Heart left ventricle (tissue), 16 donors: ENCODE results near the gene ARV1. TPM values are rescaled to one million over a fixed set of nuclear protein-coding genes. Genes with fewer than 3 reads are reported as not detected.

Source experiments
- ATAC-seq, 4 donors: fragments of 200-7000 bp; cut with Tn5 transposase; one replicate each; pipeline ENCODE4 v1.9.1; 2020 to 2022; ENCODE audit warnings: moderate library complexity in 4 of 4, mild to moderate bottlenecking in 3 of 4, moderate number of reproducible peaks in 1 of 4
- DNase-seq, 5 donors: peaks; one replicate each; pipeline ENCODE4 v3.0.0-alpha.2; 2020
- H3K27ac ChIP-seq, 12 donors: fragments of 200-600 bp; sonication (generic) in 4 of 12; one replicate each; pipeline versions ENCODE4 v1.5.0 to v1.8.0; 2016 to 2022; ENCODE audit warnings: mild to moderate bottlenecking in 2 of 12
- H3K27me3 ChIP-seq, 9 donors: fragments of 200-600 bp; sonication (generic) in 2 of 9; one replicate each; pipeline versions ENCODE4 v1.5.1 to v1.8.0; 2016 to 2022; ENCODE audit warnings: mild to moderate bottlenecking in 3 of 9
- H3K36me3 ChIP-seq, 9 donors: fragments of 200-600 bp; sonication (generic) in 2 of 9; one replicate each; pipeline versions ENCODE4 v1.5.0 to v1.8.0; 2018 to 2022; ENCODE audit warnings: mild to moderate bottlenecking in 2 of 9
- H3K4me1 ChIP-seq, 12 donors: fragments of 200-600 bp; sonication (generic) in 4 of 12; one replicate each; pipeline versions ENCODE4 v1.5.0 to v1.8.0; 2016 to 2022; ENCODE audit warnings: mild to moderate bottlenecking in 3 of 12
- H3K4me3 ChIP-seq, 12 donors: fragments of 200-600 bp; sonication (generic) in 4 of 12; one replicate each; pipeline versions ENCODE4 v1.5.0 to v1.8.0; 2017 to 2022; ENCODE audit warnings: mild to moderate bottlenecking in 9 of 12, moderate library complexity in 4 of 12
- H3K9me3 ChIP-seq, 12 donors: fragments of 200-600 bp; sonication (generic) in 4 of 12; one replicate each; pipeline versions ENCODE4 v1.5.0 to v1.8.0; 2016 to 2022; ENCODE audit warnings: mild to moderate bottlenecking in 1 of 12
- POLR2A ChIP-seq, 2 donors: fragments of 450-650 bp; IDR thresholded peaks; one replicate each; pipeline ENCODE4 v1.6.1; 2017; ENCODE audit warnings: antibody characterized with exemption in 2 of 2, mild to moderate bottlenecking in 2 of 2, moderate library complexity in 2 of 2
- WGBS, 4 donors: extraction: QIAGEN DNeasy Blood & Tissue Kit in 2 of 4; methylation state at CpG; one replicate each; pipeline versions ENCODE4 v1.1.5 to v1.1.7; 2013 to 2018; 5-methylcytosine and 5-hydroxymethylcytosine counted together
- intact Hi-C, 10 donors: fragments of 100-400 bp; cut with DNase I; formaldehyde crosslinking; loops; one replicate each; pipeline versions ENCODE4 v1.11.1 to v1.14.2; 2022
- polyA plus RNA-seq, 2 donors: library from polyadenylated mRNA; stranded (reverse); fragments of 200-250 nt; gene quantifications; one replicate each; pipeline ENCODE4 v1.2.3, GENCODE V29; 2013
- total RNA-seq, 9 donors: library from RNA; depleted of rRNA in 2 of 9; stranded (reverse); fragments of >200 nt in 2 of 9; fragmentation: NEBNext Ultra II Directional in 3 of 9; extraction: Animal tissue kit (Norgen Biotek cat#: 25700) in 3 of 9; gene quantifications; one replicate each; pipeline versions ENCODE4 v1.1.0 to v1.2.4, GENCODE V29; 2016 to 2023
- TF ChIP-seq, protein P1 (sequence below), 12 donors: fragments of 200-600 bp; sonication (generic) in 4 of 12; IDR thresholded peaks; one replicate each; pipeline versions ENCODE4 v1.5.0 to v1.8.0; 2018 to 2022; ENCODE audit warnings: antibody characterized with exemption in 12 of 12, mild to moderate bottlenecking in 5 of 12
- donor health status: ischemic (EF 13 %, LVEDD 7.1; RV severe dilation, severe dysfunction).
- donor health status: healthy with polysubstance abuse.
- donor health status: DM: no; HTN: yes; CAD: no.
- donor health status: DM: no; HTN: no; CAD: no.
- donor health status: ischemic (EF 25% LVEDD 6.9; RV normal size, moderate dysfunction).
- donor health status: ischemic (EF 25% LVEDD 5.7; RV mildly dilated, moderate dysfunction).
- donor health status: healthy.
- donor health status: DM: yes; HTN: yes; CAD: no.
- donor health status: ischemic (EF 35%, LVEDD 5.7; RV mildly dilated, moderate dysfunction).
- donor health status: nonischemic (EF 11% LVEDD 7.7; RV severe dilation, severe dysfunction).
- donor health status: DM: yes; HTN: yes; CAD: no.
- donor health status: PGD.
- donor health status: ischemic (EF 29% LVEDD 5.4; RV normal size, mild dysfunction).
- donor health status: nonischemic (EF 23%, LVEDD 6.1; RV moderate dilation, normal function).

Gene ARV1
- total and polyA plus RNA-seq, 11 donors: 16.3 to 49.7 (median 23.0) TPM

DNA sequence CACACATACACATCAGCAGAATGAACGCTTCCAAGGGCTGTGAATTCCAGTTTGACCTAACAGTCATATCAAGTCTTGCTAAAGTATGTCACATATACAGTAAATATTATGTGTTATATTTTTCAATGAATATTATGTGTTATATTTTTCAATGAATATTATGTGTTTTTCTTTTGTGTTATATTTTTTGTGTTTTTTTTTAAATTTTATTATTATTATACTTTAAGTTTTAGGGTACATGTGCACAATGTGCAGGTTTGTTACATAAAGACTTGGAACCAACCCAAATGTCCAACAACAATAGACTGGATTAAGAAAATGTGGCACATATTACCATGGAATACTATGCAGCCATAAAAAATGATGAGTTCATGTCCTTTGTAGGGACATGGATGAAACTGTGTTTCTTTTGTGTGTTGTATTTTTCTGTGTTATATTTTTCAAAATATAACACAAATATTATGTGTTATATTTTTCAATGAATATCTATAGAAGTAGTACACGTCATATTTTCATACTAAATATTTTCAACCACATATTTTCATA lies 35.8 kb upstream of the ARV1 start:
- H3K36me3 ChIP-seq: peaks cover 0 to 35% (median 12%) of the 10 kb centered on the region in 9 donors
- intact Hi-C loops: no loop called here
- H3K4me3 ChIP-seq: no peak overlapping the region
- no peak for ATAC-seq
- H3K27ac ChIP-seq: no peak overlapping the region
- H3K4me1 ChIP-seq: no peaks in the 10 kb centered on the region
- H3K9me3 ChIP-seq: no peaks in the 10 kb centered on the region
- WGBS, 4 donors: 98 to 100% (median 98%) methylated on average over 2 of the region's 2 CpGs
- no peaks in the 10 kb centered on the region for H3K27me3 ChIP-seq
- no peak for TF ChIP-seq POLR2A (IDR thresholded peaks at IDR 0.05)
- TF ChIP-seq, protein P1, sequence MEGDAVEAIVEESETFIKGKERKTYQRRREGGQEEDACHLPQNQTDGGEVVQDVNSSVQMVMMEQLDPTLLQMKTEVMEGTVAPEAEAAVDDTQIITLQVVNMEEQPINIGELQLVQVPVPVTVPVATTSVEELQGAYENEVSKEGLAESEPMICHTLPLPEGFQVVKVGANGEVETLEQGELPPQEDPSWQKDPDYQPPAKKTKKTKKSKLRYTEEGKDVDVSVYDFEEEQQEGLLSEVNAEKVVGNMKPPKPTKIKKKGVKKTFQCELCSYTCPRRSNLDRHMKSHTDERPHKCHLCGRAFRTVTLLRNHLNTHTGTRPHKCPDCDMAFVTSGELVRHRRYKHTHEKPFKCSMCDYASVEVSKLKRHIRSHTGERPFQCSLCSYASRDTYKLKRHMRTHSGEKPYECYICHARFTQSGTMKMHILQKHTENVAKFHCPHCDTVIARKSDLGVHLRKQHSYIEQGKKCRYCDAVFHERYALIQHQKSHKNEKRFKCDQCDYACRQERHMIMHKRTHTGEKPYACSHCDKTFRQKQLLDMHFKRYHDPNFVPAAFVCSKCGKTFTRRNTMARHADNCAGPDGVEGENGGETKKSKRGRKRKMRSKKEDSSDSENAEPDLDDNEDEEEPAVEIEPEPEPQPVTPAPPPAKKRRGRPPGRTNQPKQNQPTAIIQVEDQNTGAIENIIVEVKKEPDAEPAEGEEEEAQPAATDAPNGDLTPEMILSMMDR (IDR thresholded peaks at IDR 0.05): no peak
- no peak for DNase-seq

DNA sequence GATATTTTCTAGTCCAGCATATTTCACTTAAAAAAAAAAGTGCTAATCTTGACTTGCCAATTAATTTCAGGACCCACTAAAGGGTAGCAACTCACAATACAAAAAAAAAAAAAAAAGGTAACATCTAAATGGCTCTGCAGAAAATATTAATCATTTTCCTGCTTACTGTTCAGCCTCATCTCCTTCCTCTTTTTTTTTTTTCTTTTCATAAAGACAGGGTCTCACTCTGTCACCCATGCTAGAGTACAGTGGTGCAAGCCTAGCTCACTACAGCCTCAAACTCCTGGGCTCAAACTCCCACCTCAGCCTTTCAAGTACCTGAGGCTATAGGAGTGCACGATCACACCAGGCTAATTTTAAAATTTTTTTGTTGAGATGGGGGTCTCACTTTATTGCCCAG lies 30.6 kb upstream of the ARV1 start:
- intact Hi-C loops: no loop called here
- 85 to 100% (median 87%) methylated on average over 1 of the region's 1 CpG for WGBS, 4 donors
- H3K4me3 ChIP-seq: no peak overlapping the region
- no peaks in the 10 kb centered on the region for H3K27me3 ChIP-seq
- ATAC-seq (no peak), DNase-seq (no peak)
- H3K4me1 ChIP-seq: no peaks in the 10 kb centered on the region
- H3K9me3 ChIP-seq: no peaks in the 10 kb centered on the region
- no peak overlapping the region for H3K27ac ChIP-seq
- peaks cover 0 to 55% (median 23%) of the 10 kb centered on the region in 9 donors for H3K36me3 ChIP-seq
- no peak for TF ChIP-seq POLR2A (IDR thresholded peaks at IDR 0.05)
- TF ChIP-seq, protein P1 (IDR thresholded peaks at IDR 0.05): no peak

DNA sequence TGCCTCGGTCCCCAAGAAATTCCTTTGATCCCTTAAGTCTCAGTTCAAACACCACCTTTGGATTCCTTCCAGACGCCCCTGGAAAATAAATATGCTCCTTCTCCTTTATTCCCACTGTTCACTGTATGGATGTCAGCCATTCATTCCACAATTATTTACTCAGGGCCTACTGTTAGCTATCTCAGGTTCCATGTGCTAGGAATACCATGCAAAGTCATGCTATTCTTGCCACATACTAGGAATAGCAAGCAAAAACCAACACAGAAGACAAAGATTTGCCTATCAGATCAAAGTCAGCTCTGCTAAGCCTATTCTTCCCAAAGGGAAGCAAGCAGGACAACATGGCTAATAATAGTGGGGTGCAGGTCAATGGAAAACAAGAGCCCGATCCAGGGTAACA lies 30.0 kb upstream of the ARV1 start:
- intact Hi-C loops: no loop called here
- 95 to 97% (median 96%) methylated on average over 3 of the region's 3 CpGs for WGBS, 4 donors

DNA sequence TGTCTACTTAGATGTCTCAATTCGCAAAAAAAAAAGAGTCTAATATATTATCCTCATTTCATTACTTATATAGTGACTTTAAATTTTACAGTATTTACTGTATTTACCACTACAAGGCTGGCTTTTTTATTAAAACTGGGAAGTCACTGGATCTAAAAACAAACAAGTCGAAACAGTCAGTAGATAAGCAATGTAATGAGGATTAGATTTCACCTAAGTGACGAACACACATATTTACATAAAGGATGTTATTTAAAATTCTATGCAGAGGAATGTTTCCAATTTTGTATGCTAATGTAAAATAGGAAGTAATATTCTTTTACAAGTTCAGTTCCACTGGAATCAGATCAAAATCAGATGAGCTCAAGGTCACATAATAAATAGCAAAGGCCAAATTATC lies 28.5 kb upstream of the ARV1 start:
- Histone ChIP-seq H3K4me1 (no peaks in the 10 kb centered on the region), H3K4me3 (no peak overlapping the region), H3K36me3 (peaks cover 0 to 56% (median 16%) of the 10 kb centered on the region in 9 donors), H3K27ac (no peak overlapping the region), H3K9me3 (no peaks in the 10 kb centered on the region), H3K27me3 (no peaks in the 10 kb centered on the region)
- intact Hi-C loops: no loop called here
- TF ChIP-seq, protein P1 (IDR thresholded peaks at IDR 0.05): no peak
- no peak for TF ChIP-seq POLR2A (IDR thresholded peaks at IDR 0.05)
- no peak for ATAC-seq
- DNase-seq: no peak
- WGBS, 4 donors: 47 to 96% (median 86%) methylated on average over 3 of the region's 3 CpGs

More for the DNA sequence above, 30.0 kb upstream of the ARV1 start:
- H3K27ac ChIP-seq: no peak overlapping the region
- DNase-seq (no peak), ATAC-seq (no peak)
- H3K4me1 ChIP-seq: no peaks in the 10 kb centered on the region
- no peaks in the 10 kb centered on the region for H3K27me3 ChIP-seq
- TF ChIP-seq, protein P1 (IDR thresholded peaks at IDR 0.05): no peak
- no peak for TF ChIP-seq POLR2A (IDR thresholded peaks at IDR 0.05)
- no peak overlapping the region for H3K4me3 ChIP-seq
- peaks cover 0 to 57% (median 23%) of the 10 kb centered on the region in 9 donors for H3K36me3 ChIP-seq
- H3K9me3 ChIP-seq: no peaks in the 10 kb centered on the region
